GM12878 (cell line): ENCODE measurements around the gene DENND1B.

Experiments
- ESRRA ChIP-seq: IDR thresholded peaks from 2 replicates; pipeline ENCODE4 v1.6.1; 2012; ENCODE audit warnings: mild to moderate bottlenecking, low read length, improper control_type of control experiment
- GABPA ChIP-seq: IDR thresholded peaks from 2 replicates; pipeline ENCODE4 v1.6.1; 2014; ENCODE audit warnings: antibody characterized with exemption, low read depth, mild to moderate bottlenecking, inconsistent platforms
- MXI1 ChIP-seq: fragments of 150-350 bp; IDR thresholded peaks from 2 replicates; pipeline ENCODE4 v1.6.1; 2011; ENCODE audit warnings: low read depth, mild to moderate bottlenecking, inconsistent platforms, low read length, improper control_type of control experiment
- MYB ChIP-seq: fragments of 150-350 bp; IDR thresholded peaks from 2 replicates; pipeline ENCODE4 v1.6.1; 2014; ENCODE audit warnings: mild to moderate bottlenecking, low read depth, low read length, borderline replicate concordance
- POLR2AphosphoS5 ChIP-seq: IDR thresholded peaks from 2 replicates; pipeline ENCODE4 v1.6.1; 2011; ENCODE audit warnings: mild to moderate bottlenecking, low read length, inconsistent platforms
- SRF ChIP-seq, 2 experiments: IDR thresholded peaks; 2 replicates each; pipeline ENCODE4 v1.6.1; 2011; ENCODE audit warnings: low read depth in 2 of 2, low read length in 2 of 2, mild to moderate bottlenecking in 1 of 2, moderate library complexity in 1 of 2
- YY1 ChIP-seq: IDR thresholded peaks from 2 replicates; pipeline ENCODE4 v1.6.1; 2011; ENCODE audit warnings: low read depth, mild to moderate bottlenecking, low read length
- TF ChIP-seq, protein P1 (sequence below), 3 experiments: IDR thresholded peaks in 2 of 3; conservative IDR thresholded peaks in 1 of 3; 2 replicates each; pipeline ENCODE4 v1.5.1; 2011; ENCODE audit warnings: low read depth in 3 of 3, low read length in 3 of 3, mild to moderate bottlenecking in 3 of 3, control low read depth in 2 of 3, moderate library complexity in 2 of 3, inconsistent platforms in 1 of 3, mixed read lengths in 1 of 3; ENCODE audit not compliant: control insufficient read depth in 2 of 3, insufficient read depth in 1 of 3; ENCODE audit errors: extremely low read depth in 1 of 3
- TF ChIP-seq, protein P2 (sequence below): IDR thresholded peaks from 2 replicates; pipeline ENCODE4 v1.6.1; 2012; ENCODE audit warnings: mild to moderate bottlenecking, low read depth, low read length
- TF ChIP-seq, protein P3 (sequence below): IDR thresholded peaks from 2 replicates; pipeline ENCODE4 v1.6.1; 2011; ENCODE audit warnings: low read depth, low read length, improper control_type of control experiment, borderline replicate concordance
- TF ChIP-seq, protein P4 (sequence below): IDR thresholded peaks from 2 replicates; pipeline ENCODE4 v1.6.1; 2012; ENCODE audit warnings: low read depth, low read length, improper control_type of control experiment
- TF ChIP-seq, protein P5 (sequence below): fragments of 450-650 bp; IDR thresholded peaks from 2 replicates; pipeline ENCODE4 v1.6.1; 2017; ENCODE audit warnings: mild to moderate bottlenecking, moderate library complexity

DNA sequence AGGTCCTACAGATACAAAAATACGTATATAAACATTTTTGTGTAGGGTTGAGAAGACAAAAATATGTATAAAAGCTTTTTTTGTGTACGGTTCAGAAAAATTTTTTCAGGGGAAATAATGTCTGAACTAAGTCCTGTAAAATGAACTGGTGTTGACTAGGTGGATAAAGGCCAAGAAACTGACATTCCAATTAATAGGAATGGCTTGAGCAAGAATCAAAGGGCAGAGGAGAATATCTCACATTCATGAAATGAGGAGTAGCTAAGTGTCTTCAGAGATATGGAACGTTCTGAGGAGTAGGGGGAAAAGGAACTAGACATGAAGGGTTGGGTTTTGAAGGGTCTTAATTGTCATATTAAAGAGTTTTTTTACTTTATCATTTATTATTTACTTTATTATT, 231.2 kb downstream of the DENND1B start:
- TF ChIP-seq, protein P1, sequence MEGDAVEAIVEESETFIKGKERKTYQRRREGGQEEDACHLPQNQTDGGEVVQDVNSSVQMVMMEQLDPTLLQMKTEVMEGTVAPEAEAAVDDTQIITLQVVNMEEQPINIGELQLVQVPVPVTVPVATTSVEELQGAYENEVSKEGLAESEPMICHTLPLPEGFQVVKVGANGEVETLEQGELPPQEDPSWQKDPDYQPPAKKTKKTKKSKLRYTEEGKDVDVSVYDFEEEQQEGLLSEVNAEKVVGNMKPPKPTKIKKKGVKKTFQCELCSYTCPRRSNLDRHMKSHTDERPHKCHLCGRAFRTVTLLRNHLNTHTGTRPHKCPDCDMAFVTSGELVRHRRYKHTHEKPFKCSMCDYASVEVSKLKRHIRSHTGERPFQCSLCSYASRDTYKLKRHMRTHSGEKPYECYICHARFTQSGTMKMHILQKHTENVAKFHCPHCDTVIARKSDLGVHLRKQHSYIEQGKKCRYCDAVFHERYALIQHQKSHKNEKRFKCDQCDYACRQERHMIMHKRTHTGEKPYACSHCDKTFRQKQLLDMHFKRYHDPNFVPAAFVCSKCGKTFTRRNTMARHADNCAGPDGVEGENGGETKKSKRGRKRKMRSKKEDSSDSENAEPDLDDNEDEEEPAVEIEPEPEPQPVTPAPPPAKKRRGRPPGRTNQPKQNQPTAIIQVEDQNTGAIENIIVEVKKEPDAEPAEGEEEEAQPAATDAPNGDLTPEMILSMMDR (IDR thresholded peaks at IDR 0.05 in 2 of 3, conservative IDR thresholded peaks at IDR 0.05 in 1 of 3; ENCODE audit: control insufficient read depth in 2 of 3, extremely low read depth in 1 of 3, insufficient read depth in 1 of 3, low read depth in 3 of 3, low read length in 3 of 3): no peak
- TF ChIP-seq POLR2AphosphoS5: no peak
- TF ChIP-seq MXI1: no peak
- TF ChIP-seq, protein P2, sequence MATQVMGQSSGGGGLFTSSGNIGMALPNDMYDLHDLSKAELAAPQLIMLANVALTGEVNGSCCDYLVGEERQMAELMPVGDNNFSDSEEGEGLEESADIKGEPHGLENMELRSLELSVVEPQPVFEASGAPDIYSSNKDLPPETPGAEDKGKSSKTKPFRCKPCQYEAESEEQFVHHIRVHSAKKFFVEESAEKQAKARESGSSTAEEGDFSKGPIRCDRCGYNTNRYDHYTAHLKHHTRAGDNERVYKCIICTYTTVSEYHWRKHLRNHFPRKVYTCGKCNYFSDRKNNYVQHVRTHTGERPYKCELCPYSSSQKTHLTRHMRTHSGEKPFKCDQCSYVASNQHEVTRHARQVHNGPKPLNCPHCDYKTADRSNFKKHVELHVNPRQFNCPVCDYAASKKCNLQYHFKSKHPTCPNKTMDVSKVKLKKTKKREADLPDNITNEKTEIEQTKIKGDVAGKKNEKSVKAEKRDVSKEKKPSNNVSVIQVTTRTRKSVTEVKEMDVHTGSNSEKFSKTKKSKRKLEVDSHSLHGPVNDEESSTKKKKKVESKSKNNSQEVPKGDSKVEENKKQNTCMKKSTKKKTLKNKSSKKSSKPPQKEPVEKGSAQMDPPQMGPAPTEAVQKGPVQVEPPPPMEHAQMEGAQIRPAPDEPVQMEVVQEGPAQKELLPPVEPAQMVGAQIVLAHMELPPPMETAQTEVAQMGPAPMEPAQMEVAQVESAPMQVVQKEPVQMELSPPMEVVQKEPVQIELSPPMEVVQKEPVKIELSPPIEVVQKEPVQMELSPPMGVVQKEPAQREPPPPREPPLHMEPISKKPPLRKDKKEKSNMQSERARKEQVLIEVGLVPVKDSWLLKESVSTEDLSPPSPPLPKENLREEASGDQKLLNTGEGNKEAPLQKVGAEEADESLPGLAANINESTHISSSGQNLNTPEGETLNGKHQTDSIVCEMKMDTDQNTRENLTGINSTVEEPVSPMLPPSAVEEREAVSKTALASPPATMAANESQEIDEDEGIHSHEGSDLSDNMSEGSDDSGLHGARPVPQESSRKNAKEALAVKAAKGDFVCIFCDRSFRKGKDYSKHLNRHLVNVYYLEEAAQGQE: no peak
- no peak for TF ChIP-seq ESRRA
- no peak for TF ChIP-seq MYB
- TF ChIP-seq, protein P3, sequence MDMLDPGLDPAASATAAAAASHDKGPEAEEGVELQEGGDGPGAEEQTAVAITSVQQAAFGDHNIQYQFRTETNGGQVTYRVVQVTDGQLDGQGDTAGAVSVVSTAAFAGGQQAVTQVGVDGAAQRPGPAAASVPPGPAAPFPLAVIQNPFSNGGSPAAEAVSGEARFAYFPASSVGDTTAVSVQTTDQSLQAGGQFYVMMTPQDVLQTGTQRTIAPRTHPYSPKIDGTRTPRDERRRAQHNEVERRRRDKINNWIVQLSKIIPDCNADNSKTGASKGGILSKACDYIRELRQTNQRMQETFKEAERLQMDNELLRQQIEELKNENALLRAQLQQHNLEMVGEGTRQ: no peak
- no peak for TF ChIP-seq GABPA
- no peak for TF ChIP-seq SRF (IDR thresholded peaks at IDR 0.05; ENCODE audit: low read depth in 2 of 2, low read length in 2 of 2)
- TF ChIP-seq, protein P4, sequence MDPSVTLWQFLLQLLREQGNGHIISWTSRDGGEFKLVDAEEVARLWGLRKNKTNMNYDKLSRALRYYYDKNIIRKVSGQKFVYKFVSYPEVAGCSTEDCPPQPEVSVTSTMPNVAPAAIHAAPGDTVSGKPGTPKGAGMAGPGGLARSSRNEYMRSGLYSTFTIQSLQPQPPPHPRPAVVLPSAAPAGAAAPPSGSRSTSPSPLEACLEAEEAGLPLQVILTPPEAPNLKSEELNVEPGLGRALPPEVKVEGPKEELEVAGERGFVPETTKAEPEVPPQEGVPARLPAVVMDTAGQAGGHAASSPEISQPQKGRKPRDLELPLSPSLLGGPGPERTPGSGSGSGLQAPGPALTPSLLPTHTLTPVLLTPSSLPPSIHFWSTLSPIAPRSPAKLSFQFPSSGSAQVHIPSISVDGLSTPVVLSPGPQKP: no peak
- TF ChIP-seq, protein P5, sequence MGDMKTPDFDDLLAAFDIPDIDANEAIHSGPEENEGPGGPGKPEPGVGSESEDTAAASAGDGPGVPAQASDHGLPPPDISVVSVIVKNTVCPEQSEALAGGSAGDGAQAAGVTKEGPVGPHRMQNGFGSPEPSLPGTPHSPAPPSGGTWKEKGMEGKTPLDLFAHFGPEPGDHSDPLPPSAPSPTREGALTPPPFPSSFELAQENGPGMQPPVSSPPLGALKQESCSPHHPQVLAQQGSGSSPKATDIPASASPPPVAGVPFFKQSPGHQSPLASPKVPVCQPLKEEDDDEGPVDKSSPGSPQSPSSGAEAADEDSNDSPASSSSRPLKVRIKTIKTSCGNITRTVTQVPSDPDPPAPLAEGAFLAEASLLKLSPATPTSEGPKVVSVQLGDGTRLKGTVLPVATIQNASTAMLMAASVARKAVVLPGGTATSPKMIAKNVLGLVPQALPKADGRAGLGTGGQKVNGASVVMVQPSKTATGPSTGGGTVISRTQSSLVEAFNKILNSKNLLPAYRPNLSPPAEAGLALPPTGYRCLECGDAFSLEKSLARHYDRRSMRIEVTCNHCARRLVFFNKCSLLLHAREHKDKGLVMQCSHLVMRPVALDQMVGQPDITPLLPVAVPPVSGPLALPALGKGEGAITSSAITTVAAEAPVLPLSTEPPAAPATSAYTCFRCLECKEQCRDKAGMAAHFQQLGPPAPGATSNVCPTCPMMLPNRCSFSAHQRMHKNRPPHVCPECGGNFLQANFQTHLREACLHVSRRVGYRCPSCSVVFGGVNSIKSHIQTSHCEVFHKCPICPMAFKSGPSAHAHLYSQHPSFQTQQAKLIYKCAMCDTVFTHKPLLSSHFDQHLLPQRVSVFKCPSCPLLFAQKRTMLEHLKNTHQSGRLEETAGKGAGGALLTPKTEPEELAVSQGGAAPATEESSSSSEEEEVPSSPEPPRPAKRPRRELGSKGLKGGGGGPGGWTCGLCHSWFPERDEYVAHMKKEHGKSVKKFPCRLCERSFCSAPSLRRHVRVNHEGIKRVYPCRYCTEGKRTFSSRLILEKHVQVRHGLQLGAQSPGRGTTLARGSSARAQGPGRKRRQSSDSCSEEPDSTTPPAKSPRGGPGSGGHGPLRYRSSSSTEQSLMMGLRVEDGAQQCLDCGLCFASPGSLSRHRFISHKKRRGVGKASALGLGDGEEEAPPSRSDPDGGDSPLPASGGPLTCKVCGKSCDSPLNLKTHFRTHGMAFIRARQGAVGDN: no peak
- no peak for TF ChIP-seq YY1
